Keratinocyte (primary cell): ENCODE data around the gene SAMHD1. TPM values are rescaled to one million over a fixed set of nuclear protein-coding genes. Genes with fewer than 3 reads are reported as not detected.

Source experiments
- DNase-seq: peaks from one replicate; pipeline ENCODE4 v3.0.0-alpha.2; 2011; ENCODE audit warnings: low read depth, missing footprints, low spot score
- FAIRE-seq: peaks from 2 replicates; lab custom pipeline; 2011; peaks lifted over from hg19 to GRCh38; lab: Jason Lieb, UNC
- H2AFZ ChIP-seq: 2 replicates; pipeline ENCODE4 v1.6.0; 2012; ENCODE audit warnings: low read length, control low read depth, inconsistent platforms; ENCODE audit not compliant: control insufficient read depth
- H3K27ac ChIP-seq: 2 replicates; pipeline ENCODE4 v1.5.1; 2011; ENCODE audit warnings: low read length; ENCODE audit not compliant: control insufficient read depth, insufficient read depth
- H3K27me3 ChIP-seq: 3 replicates; pipeline ENCODE4 v1.6.0; 2011; ENCODE audit warnings: low read length; ENCODE audit not compliant: control insufficient read depth, insufficient read depth; ENCODE audit errors: extremely low read depth
- H3K36me3 ChIP-seq, 2 experiments: 2 replicates in 1 of 2; 3 replicates in 1 of 2; pipeline ENCODE4 v1.5.1; 2011; ENCODE audit warnings: low read length in 2 of 2, mild to moderate bottlenecking in 1 of 2; ENCODE audit not compliant: control insufficient read depth in 2 of 2, insufficient read depth in 2 of 2; ENCODE audit errors: extremely low read depth in 1 of 2
- H3K4me1 ChIP-seq: 3 replicates; pipeline ENCODE4 v1.5.1; 2011; ENCODE audit warnings: low read length; ENCODE audit not compliant: control insufficient read depth, insufficient read depth; ENCODE audit errors: extremely low read depth
- H3K4me2 ChIP-seq: 3 replicates; pipeline ENCODE4 v1.6.0; 2011; ENCODE audit warnings: low read depth, low read length; ENCODE audit not compliant: control insufficient read depth, insufficient read depth; ENCODE audit errors: extremely low read depth
- H3K4me3 ChIP-seq, 3 experiments: fragments of 200-600 bp in 1 of 3; sonication (generic) in 1 of 3; 2 replicates in 2 of 3; 3 replicates in 1 of 3; pipeline ENCODE4 v1.5.1; 2011 to 2016; ENCODE audit warnings: low read length in 3 of 3, mild to moderate bottlenecking in 3 of 3, control low read depth in 2 of 3, inconsistent platforms in 1 of 3, low read depth in 1 of 3, mixed read lengths in 1 of 3, mixed run types in 1 of 3, moderate library complexity in 1 of 3; ENCODE audit not compliant: control insufficient read depth in 2 of 3, insufficient read depth in 2 of 3; ENCODE audit errors: extremely low read depth in 1 of 3
- H3K79me2 ChIP-seq: 2 replicates; pipeline ENCODE4 v1.6.0; 2012; ENCODE audit warnings: low read length; ENCODE audit not compliant: control insufficient read depth, insufficient read depth
- H3K9ac ChIP-seq: 3 replicates; pipeline ENCODE4 v1.6.0; 2011; ENCODE audit warnings: low read length; ENCODE audit not compliant: control insufficient read depth, insufficient read depth; ENCODE audit errors: extremely low read depth
- H3K9me1 ChIP-seq: 3 replicates; pipeline ENCODE4 v1.6.0; 2011; ENCODE audit warnings: low read length; ENCODE audit not compliant: control insufficient read depth, insufficient read depth; ENCODE audit errors: extremely low read depth
- H3K9me3 ChIP-seq: 2 replicates; pipeline ENCODE4 v1.5.1; 2012; ENCODE audit warnings: low read depth, low read length; ENCODE audit not compliant: control insufficient read depth
- H4K20me1 ChIP-seq: 3 replicates; pipeline ENCODE4 v1.6.0; 2011; ENCODE audit warnings: low read length; ENCODE audit not compliant: control insufficient read depth, insufficient read depth; ENCODE audit errors: extremely low read depth
- EZH2 ChIP-seq: IDR thresholded peaks from one replicate; pipeline ENCODE4 v1.6.1; 2012; ENCODE audit warnings: inconsistent platforms, mild to moderate bottlenecking, low read length, moderate library complexity
- dilution Hi-C: fragments of 300-500 bp; cut with MboI; formaldehyde crosslinking; loops from one replicate; pipeline ENCODE4 v1.7.0; 2020; ENCODE audit warnings: low sequenced_read_pairs; ENCODE audit not compliant: extremely low pct_ligation_motif_present
- polyA plus RNA-seq, 5 experiments: library from polyadenylated mRNA; depleted of rRNA in 3 of 5; stranded (reverse) in 3 of 5; stranded (forward) in 1 of 5; unstranded in 1 of 5; fragments of >200 nt; gene quantifications; 1 replicate in 1 of 5; 2 replicates in 3 of 5; 3 replicates in 1 of 5; pipeline versions ENCODE4 v1.2.1 to v1.2.3, GENCODE V29; 2011 to 2012; ENCODE audit warnings: missing spikeins in 2 of 5, low read depth in 1 of 5, low replicate concordance in 1 of 5
- TF ChIP-seq, protein P1 (sequence below), 3 experiments: IDR thresholded peaks in 1 of 3; conservative IDR thresholded peaks in 1 of 3; optimal IDR thresholded peaks in 1 of 3; 2 replicates in 2 of 3; 3 replicates in 1 of 3; pipeline versions ENCODE3 to v1.5.1; 2011; ENCODE audit warnings: low read length in 3 of 3, mild to moderate bottlenecking in 3 of 3, moderate library complexity in 2 of 3, control low read depth in 1 of 3, inconsistent platforms in 1 of 3; ENCODE audit not compliant: insufficient read depth in 2 of 3; ENCODE audit errors: extremely low read depth in 1 of 3

Gene SAMHD1
- polyA plus RNA-seq, 1 donor (not counting 4 experiments of a cell fraction or from before 2014, with no cell fraction given) = 26.5 TPM

DNA sequence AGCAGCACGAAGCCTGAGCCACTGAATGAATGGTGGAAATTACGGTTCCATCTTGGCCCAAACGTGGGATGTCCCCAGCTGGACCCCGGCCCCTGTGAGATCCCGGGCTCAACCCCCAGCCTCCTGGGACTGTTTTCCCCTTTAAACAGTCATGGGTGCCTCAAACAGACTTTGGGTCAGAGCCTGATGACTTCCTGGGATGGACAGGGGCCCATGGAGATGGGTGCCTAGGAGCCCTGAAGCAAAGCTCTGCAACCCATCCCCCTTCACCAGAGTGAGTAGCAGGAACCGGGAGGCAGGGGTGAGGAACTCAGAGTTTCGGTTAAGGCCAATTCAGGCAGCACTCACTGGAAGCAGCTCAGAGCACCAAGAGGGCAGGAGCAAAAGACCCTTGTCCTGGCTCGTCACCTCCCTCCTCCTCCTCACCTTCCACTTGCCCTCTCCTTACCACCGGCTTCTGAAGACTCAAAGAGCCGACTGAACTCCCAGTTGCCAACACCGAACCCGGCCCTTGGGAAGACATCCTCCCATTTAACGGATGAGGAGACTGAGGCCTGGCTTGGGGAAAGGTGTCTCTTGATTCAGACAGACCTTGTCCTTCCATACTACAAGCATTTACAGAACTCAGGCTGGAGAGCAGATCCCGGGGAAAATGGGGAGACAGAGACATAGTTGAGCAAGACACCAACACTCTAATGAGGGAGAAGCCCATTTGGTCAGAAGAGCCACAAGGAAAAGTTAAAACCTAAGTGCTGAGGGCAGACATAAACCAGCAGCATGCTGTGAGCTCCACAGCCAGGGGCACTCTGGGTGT is 90.5 kb downstream of the SAMHD1 start:
- H3K4me2 ChIP-seq = peak overlapping the region; percentile 92
- H3K36me3 ChIP-seq = peaks cover 0 to 16% of the 10 kb centered on the region in 2 experiments
- H3K4me1 ChIP-seq = peaks cover 57% of the 10 kb centered on the region
- peak overlapping the region; percentile 55 for H3K27ac ChIP-seq
- no peak for TF ChIP-seq EZH2
- TF ChIP-seq, protein P1, sequence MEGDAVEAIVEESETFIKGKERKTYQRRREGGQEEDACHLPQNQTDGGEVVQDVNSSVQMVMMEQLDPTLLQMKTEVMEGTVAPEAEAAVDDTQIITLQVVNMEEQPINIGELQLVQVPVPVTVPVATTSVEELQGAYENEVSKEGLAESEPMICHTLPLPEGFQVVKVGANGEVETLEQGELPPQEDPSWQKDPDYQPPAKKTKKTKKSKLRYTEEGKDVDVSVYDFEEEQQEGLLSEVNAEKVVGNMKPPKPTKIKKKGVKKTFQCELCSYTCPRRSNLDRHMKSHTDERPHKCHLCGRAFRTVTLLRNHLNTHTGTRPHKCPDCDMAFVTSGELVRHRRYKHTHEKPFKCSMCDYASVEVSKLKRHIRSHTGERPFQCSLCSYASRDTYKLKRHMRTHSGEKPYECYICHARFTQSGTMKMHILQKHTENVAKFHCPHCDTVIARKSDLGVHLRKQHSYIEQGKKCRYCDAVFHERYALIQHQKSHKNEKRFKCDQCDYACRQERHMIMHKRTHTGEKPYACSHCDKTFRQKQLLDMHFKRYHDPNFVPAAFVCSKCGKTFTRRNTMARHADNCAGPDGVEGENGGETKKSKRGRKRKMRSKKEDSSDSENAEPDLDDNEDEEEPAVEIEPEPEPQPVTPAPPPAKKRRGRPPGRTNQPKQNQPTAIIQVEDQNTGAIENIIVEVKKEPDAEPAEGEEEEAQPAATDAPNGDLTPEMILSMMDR (optimal IDR thresholded peaks at IDR 0.05 in 1 of 3, IDR thresholded peaks at IDR 0.05 in 1 of 3, conservative IDR thresholded peaks at IDR 0.05 in 1 of 3; ENCODE audit: extremely low read depth in 1 of 3, insufficient read depth in 2 of 3, low read length in 3 of 3) = no peak
- H3K27me3 ChIP-seq = peaks cover 8% of the 10 kb centered on the region
- H3K9ac ChIP-seq = peak overlapping the region; percentile 84
- no peaks in the 10 kb centered on the region for H3K9me3 ChIP-seq
- peaks cover 52% of the 10 kb centered on the region for H3K79me2 ChIP-seq
- H4K20me1 ChIP-seq = peaks cover 4% of the 10 kb centered on the region
- DNase-seq (no peak), FAIRE-seq (no peak)
- dilution Hi-C loops = no loop called here
- no peak overlapping the region for H2AFZ ChIP-seq
- peak overlapping the region; percentile 58 to 81 (median 71) for H3K4me3 ChIP-seq
- peaks cover under 1% of the 10 kb centered on the region for H3K9me1 ChIP-seq

DNA sequence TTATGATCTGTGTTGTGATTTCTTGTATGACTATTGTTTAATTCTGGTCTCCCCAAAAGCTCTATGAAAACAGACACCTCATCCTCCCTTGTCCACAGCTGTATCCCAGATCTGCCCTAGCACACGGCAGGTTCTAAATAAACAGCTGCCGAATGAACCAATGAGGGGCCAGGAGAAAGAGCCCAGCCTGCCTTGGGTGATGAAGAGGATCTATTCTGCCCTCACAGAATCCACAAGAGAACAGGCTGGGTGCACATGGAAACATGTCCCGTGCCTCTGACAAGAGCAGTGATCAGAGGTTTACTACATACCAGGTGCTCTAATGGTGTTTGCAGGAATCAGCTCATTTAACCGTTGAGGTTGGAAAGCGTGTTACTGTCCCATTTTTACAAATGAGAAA is 91.2 kb downstream of the SAMHD1 start:
- DNase-seq (no peak), FAIRE-seq (no peak)
- H4K20me1 ChIP-seq = peaks cover 4% of the 10 kb centered on the region
- no peaks in the 10 kb centered on the region for H3K9me3 ChIP-seq
- dilution Hi-C loops = no loop called here
- H3K4me2 ChIP-seq = no peak overlapping the region
- H3K9ac ChIP-seq = no peak overlapping the region
- H3K79me2 ChIP-seq = peaks cover 59% of the 10 kb centered on the region
- H3K27ac ChIP-seq = no peak overlapping the region
- H3K9me1 ChIP-seq = peaks cover 4% of the 10 kb centered on the region
- peaks cover 8% of the 10 kb centered on the region for H3K27me3 ChIP-seq
- H3K4me3 ChIP-seq = no peak overlapping the region
- peaks cover 0 to 16% of the 10 kb centered on the region in 2 experiments for H3K36me3 ChIP-seq
- TF ChIP-seq, protein P1 (optimal IDR thresholded peaks at IDR 0.05 in 1 of 3, IDR thresholded peaks at IDR 0.05 in 1 of 3, conservative IDR thresholded peaks at IDR 0.05 in 1 of 3; ENCODE audit: extremely low read depth in 1 of 3, insufficient read depth in 2 of 3, low read length in 3 of 3) = no peak
- TF ChIP-seq EZH2 = no peak
- H3K4me1 ChIP-seq = peaks cover 64% of the 10 kb centered on the region
- no peak overlapping the region for H2AFZ ChIP-seq
